Measurements from ENCODE around the gene KLF4. TPM values are rescaled to one million over a fixed set of nuclear protein-coding genes. Genes with fewer than 3 reads are reported as not detected.

The KLF4 gene
- total RNA-seq, 1 experiment from 2014 or later = 7.1 TPM

- Histone ChIP-seq H3T11ph (ENCODE audit: low read length) (no peak overlapping the region), H2BK12ac (ENCODE audit: insufficient read length, low read depth, low read length) (no peak overlapping the region), H3K27ac (ENCODE audit: insufficient read length, low read depth, low read length) (no peak overlapping the region), H2AK5ac (ENCODE audit: insufficient read length, low read length) (no peak overlapping the region), H3K4ac (ENCODE audit: low read depth, low read length) (no peak overlapping the region), H3K23me2 (ENCODE audit: insufficient read length, low read depth, low read length, poor library complexity, severe bottlenecking) (no peaks in the 10 kb centered on the region), H3K9ac (ENCODE audit: extremely low read depth, insufficient read length, low read length) (no peak overlapping the region), H3K56ac (ENCODE audit: insufficient read length, low read depth, low read length) (no peak overlapping the region), H4K20me1 (ENCODE audit: control insufficient read depth, insufficient read depth, insufficient read length) (no peaks in the 10 kb centered on the region), H2BK5ac (ENCODE audit: insufficient read length, low read length) (no peak overlapping the region), H3K79me1 (ENCODE audit: insufficient read depth, low read depth, low read length, poor library complexity, severe bottlenecking) (no peaks in the 10 kb centered on the region), H4K5ac (ENCODE audit: insufficient read length, low read depth, low read length) (no peak overlapping the region), H2AFZ (ENCODE audit: low read length) (no peak overlapping the region), H3K4me2 (ENCODE audit: insufficient read depth, insufficient read length, low read length) (no peak overlapping the region), H3K79me2 (ENCODE audit: insufficient read depth, low read length) (no peaks in the 10 kb centered on the region), H3K14ac (ENCODE audit: insufficient read depth, low read length) (no peak overlapping the region), H2BK120ac (ENCODE audit: low read depth, low read length, poor library complexity, severe bottlenecking) (no peak overlapping the region), H3K9me3 (ENCODE audit: control insufficient read depth, low read depth, low read length) (no peaks in the 10 kb centered on the region), H4K91ac (ENCODE audit: insufficient read length, low read depth, low read length) (no peak overlapping the region), H2BK15ac (ENCODE audit: low read depth, low read length) (no peak overlapping the region), H3K23ac (ENCODE audit: insufficient read length, low read depth, low read length) (no peak overlapping the region), H2BK20ac (ENCODE audit: low read depth, low read length, poor library complexity, severe bottlenecking) (no peak overlapping the region), H3K4me1 (ENCODE audit: insufficient read depth, low read length) (no peaks in the 10 kb centered on the region), H3K27me3 (ENCODE audit: insufficient read depth, low read length) (no peaks in the 10 kb centered on the region), H3K18ac (ENCODE audit: insufficient read length, low read depth, low read length) (no peak overlapping the region), H4K8ac (replicated peaks; ENCODE audit: insufficient read length, low read depth, low read length) (no peak overlapping the region)
- no peak for DNase-seq
- Mint-ChIP-seq H3K4me3 (no peak overlapping the region), H3K27me3 (ENCODE audit: low read depth) (no peaks in the 10 kb centered on the region), H3K36me3 (ENCODE audit: insufficient read depth in 1 of 3, low read depth in 3 of 3) (peaks cover 2 to 6% (median 2%) of the 10 kb centered on the region in 3 experiments; a peak in 2 of 7 replicates), H3K9me3 (peaks cover 0 to 5% of the 10 kb centered on the region in 2 experiments; a peak in 2 of 5 replicates), H3K27ac (no peak overlapping the region; a peak in 1 of 7 replicates), H3K4me1 (peaks cover 17 to 20% of the 10 kb centered on the region in 2 experiments)
- no CpG with 5 or more reads among the region's 6 CpGs for WGBS (ENCODE audit: extremely low coverage, insufficient read length, low lambda C conversion rate)
- TF ChIP-seq CTCF (conservative IDR thresholded peaks at IDR 0.05) = no peak
Observed at GRCh38 chr9:107474124-107474523, 15.4 kb downstream of the KLF4 start.

Measured in H9 (cell line).